GM10248 (cell line): ENCODE measurements around the gene USP53.

ENCODE experiments used
- CTCF ChIA-PET: fragments of 300-600 bp; sonication (Branson Sonifier 250); formaldehyde crosslinking; extraction: SDS; loops from one replicate; lab custom pipeline; 2021; ENCODE audit warnings: antibody characterized with exemption; lab: Yijun Ruan, JAX
- POLR2A ChIA-PET: fragments of 350-650 bp; sonication (Branson Sonifier 250); formaldehyde crosslinking; extraction: SDS; loops from one replicate; lab custom pipeline; 2020; ENCODE audit warnings: antibody characterized with exemption; lab: Yijun Ruan, JAX
- DNase-seq: peaks from one replicate; pipeline ENCODE4 v3.0.0; 2012; ENCODE audit errors: extremely low spot score
- TF ChIP-seq, protein P1 (sequence below): IDR thresholded peaks from 2 replicates; pipeline ENCODE4 v1.5.1; 2012; ENCODE audit warnings: mild to moderate bottlenecking, low read depth; ENCODE audit errors: extremely low read depth, missing control alignments, control extremely low read depth

USP53 gene

DNA sequence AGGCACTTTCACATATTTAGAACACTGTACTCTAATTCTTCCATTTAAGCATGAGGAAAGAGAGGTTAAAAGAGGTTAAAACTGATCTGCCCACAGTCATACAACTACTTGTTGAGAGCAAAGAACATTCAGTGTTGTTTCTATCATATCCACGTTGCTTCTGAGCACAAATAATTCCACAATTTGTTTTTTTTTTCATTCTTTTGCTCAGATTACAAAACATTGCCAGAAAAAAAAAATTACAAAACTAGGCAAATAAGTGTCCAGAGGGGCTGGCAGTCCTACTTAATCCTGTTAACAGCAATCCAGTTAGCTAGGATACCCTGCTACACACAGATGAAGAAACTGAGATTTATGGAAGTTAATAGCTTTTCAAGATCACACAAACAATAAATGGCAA is 6.3 kb upstream of the USP53 start:
- no peak for DNase-seq
- ChIA-PET POLR2A (interaction anchor here (0.7 kb wide), 1 partner anchor 153 kb away, joined by 3 read pairs; no protein-coding TSS in a partner anchor), CTCF (no interaction called here)
- TF ChIP-seq, protein P1, sequence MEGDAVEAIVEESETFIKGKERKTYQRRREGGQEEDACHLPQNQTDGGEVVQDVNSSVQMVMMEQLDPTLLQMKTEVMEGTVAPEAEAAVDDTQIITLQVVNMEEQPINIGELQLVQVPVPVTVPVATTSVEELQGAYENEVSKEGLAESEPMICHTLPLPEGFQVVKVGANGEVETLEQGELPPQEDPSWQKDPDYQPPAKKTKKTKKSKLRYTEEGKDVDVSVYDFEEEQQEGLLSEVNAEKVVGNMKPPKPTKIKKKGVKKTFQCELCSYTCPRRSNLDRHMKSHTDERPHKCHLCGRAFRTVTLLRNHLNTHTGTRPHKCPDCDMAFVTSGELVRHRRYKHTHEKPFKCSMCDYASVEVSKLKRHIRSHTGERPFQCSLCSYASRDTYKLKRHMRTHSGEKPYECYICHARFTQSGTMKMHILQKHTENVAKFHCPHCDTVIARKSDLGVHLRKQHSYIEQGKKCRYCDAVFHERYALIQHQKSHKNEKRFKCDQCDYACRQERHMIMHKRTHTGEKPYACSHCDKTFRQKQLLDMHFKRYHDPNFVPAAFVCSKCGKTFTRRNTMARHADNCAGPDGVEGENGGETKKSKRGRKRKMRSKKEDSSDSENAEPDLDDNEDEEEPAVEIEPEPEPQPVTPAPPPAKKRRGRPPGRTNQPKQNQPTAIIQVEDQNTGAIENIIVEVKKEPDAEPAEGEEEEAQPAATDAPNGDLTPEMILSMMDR = no peak

- TF ChIP-seq, protein P1 = no peak
- CTCF ChIA-PET = interaction anchor here (1.0 kb wide), 1 partner anchor 31 kb away, joined by 3 read pairs; no protein-coding TSS in a partner anchor
- no peak for DNase-seq
- POLR2A ChIA-PET = no interaction called here
These were observed 5.5 kb upstream of the USP53 start for GRCh38 chr4:119207051-119207450.

DNA sequence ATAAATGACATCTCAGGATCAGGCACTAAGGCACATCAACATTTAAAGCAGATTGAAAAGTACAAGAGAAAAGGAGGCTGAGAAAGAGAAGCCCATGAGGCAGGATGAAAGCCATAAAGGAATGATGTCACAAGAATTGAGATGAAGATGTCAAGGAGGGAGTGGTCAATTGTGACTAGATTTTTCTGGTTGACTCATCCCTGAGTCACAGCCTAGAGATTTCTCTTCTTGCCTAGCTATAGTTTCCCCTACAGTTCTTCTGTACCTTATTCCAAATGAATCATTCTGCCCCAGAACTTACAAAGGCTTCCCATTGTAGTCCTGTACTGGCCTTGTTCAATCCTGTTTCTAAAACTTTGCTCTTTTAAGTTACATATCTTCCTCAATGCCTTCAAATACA is 3.4 kb upstream of the USP53 start:
- ChIA-PET POLR2A (no interaction called here), CTCF (interaction anchor here (1.5 kb wide), 2 partner anchors 18 to 37 kb away, joined by 3 to 4 read pairs; no protein-coding TSS in a partner anchor)
- TF ChIP-seq, protein P1 = no peak
- DNase-seq = peak; percentile 24

DNA sequence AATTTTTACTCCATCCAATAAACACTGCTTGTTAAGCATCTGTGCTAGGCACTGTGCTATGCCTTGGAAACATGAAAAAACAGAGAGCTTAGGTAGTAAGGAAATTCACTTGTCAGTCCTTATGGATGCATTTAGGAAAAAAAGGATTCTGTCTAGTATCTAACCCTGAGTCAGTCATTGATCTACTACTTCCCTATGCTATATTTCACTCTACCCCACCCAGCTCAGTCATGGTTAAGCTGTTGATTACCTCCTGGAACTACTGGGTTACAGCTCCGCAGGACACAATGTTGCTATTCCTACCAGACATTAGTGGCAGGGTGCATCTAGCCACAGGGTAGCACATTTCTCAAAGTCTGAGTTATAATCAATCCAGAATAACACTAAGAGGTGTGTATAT is 2.9 kb upstream of the USP53 start:
- DNase-seq = no peak
- TF ChIP-seq, protein P1 = no peak
- POLR2A ChIA-PET = no interaction called here
- CTCF ChIA-PET = interaction anchor here (1.5 kb wide), 2 partner anchors 19 to 37 kb away, joined by 3 to 4 read pairs; no protein-coding TSS in a partner anchor

DNA sequence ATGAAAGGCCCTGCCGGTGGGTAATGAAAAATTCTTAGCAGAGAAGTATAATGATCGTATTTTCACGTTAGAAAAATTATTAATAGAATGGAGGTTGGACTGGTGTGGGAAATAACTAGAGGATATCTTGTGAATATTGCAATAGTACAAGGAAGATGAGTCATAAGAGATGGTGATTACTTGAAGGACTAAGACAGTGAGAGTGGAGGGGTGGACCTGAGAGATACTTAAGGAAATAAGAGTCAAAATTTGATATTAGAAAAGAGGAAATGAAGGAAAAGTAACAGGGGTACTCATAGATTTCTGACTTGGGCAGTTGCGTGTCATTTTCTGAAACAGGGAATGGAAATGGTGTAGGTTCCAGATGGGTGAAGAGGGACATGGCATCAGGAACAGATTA is 1.7 kb upstream of the USP53 start:
- CTCF ChIA-PET = no interaction called here
- POLR2A ChIA-PET = no interaction called here
- TF ChIP-seq, protein P1 = no peak
- no peak for DNase-seq

DNA sequence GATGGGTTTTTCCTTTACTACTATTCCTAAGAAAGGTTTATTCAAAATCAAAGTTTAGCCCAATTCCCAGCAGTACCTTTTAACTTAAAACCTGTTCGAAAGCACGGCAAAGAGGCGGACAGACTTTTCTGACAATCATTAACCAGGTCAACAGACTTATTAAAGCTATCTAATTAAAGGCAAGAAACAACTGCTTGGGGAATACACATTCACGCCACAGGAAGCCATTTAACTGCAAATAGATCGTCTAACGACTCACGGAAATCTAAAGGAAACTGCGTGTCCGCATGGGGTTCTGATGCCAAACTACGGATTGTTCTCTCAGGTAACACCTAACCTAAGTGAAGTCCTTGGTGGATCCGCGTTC is 663 bp upstream of the USP53 start:
- TF ChIP-seq, protein P1 = no peak
- DNase-seq = no peak
- CTCF ChIA-PET = interaction anchor here (4.2 kb wide), 1 partner anchor 25 kb away, joined by 20 read pairs; no protein-coding TSS in a partner anchor
- POLR2A ChIA-PET = no interaction called here
